Neural progenitor cell (in vitro differentiated cells): ENCODE results near the gene NUTF2.

Source experiments
- CTCF ChIP-seq: fragments of 200-600 bp; sonication (generic); IDR thresholded peaks from 2 replicates; pipeline ENCODE4 v1.5.1; 2017; ENCODE audit warnings: antibody characterized with exemption, mild to moderate bottlenecking
- EZH2 ChIP-seq: fragments of 200-600 bp; sonication (generic); IDR thresholded peaks from 2 replicates; pipeline ENCODE4 v1.6.1; 2017; ENCODE audit warnings: antibody characterized with exemption, mild to moderate bottlenecking, moderate library complexity

- TF ChIP-seq CTCF (no peak), EZH2 (no peak)
Observed at GRCh38 chr16:67869653-67870052, 22.9 kb downstream of the NUTF2 start.
